CD4-positive, alpha-beta T cell treated with Interleukin-6 at 100 ng/mL for 8 hours (primary cell): Measurements from ENCODE around the gene BMP8B.

Experiments
- DNase-seq: peaks from one replicate; pipeline ENCODE4 v3.0.0-alpha.2; 2020; ENCODE audit warnings: mixed read lengths, low spot score

Gene BMP8B

DNA sequence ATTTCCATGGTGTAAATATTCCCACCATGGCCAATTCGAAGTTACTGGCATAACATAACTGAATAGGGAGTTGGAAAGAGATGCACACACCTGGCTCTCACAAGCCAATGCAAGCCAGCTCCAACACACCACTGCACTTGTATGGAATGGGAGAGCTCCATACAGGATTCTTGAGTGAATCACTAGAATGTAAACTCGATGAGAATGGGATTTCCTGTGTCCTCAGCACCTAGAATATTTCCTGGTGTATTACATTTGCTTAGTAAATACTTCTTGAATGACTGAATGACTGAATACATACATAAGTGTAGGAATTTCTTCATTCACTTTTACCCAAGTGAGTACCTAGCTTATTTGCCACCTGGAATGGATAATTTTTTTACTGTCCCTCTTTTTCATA is 66.2 kb downstream of the BMP8B start:
- no peak for DNase-seq

GRCh38 chr1:39721664-39722063 is 67.0 kb downstream of the BMP8B start:
- no peak for DNase-seq

- peak; percentile 54 for DNase-seq
Measured at GRCh38 chr1:39720094-39720999, 68.3 kb downstream of the BMP8B start.

DNA sequence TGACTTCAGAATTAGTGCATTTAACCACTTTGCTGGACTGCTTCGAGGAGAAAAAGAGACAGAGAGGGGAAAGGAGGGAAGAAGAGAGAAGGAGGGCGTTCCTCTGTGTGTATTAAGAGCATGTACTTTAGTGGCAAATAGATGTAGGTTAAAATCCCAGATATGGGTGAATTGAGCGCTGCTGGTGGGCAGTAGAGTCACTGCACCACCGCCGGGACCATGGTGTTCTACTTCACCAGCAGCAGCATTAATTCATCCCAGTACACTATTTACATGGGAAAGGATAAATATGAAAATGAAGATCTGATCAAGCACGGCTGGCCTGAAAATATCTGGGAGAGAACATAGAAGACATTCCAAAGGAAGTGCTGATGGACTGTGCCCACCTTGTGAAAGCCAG is 70.9 kb downstream of the BMP8B start:
- DNase-seq = no peak

GRCh38 chr1:39713557-39713956 is 75.1 kb downstream of the BMP8B start:
- DNase-seq = no peak

GRCh38 chr1:39711966-39712340 is 76.7 kb downstream of the BMP8B start:
- no peak for DNase-seq

DNA sequence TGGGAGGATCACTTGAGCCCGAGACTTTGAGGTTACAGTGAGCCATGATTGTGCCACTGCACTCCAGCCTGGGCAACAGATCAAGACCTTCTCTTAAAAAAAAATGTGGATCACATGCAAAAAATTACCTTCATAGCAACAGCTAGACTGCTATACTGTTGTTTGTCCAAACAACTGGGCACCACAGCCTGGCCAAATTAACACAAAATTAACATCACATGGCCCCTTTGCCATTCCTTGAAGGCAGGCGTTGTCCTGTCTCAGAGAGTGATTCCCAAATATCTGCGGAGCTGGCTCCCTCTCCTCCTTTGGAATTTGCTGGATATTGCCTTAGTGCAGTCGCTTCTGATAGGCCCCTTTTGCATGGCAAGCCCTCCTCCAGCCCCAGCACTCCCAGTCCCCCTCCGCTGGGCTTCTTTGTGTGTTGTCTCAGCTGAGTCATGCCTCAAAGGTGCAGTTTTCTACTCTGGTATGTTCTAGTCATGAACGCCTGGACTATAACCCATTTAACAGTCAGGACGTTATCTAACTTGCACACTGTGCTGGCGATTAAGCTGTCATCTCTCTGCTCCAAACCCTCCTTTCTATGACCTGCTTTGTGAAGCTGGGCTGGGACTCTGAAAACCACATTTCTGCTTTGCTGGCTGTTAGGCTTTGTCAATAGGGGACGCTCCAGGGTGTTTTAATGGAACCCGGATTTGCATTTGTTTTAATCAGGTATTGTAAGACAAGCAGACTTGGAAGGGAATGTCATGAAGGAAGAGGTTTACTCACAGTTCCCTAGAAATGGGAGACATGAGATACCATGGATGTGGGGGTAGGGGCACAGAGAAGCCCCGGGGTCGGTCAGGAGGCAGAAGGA is 77.3 kb downstream of the BMP8B start:
- DNase-seq = no peak

DNA sequence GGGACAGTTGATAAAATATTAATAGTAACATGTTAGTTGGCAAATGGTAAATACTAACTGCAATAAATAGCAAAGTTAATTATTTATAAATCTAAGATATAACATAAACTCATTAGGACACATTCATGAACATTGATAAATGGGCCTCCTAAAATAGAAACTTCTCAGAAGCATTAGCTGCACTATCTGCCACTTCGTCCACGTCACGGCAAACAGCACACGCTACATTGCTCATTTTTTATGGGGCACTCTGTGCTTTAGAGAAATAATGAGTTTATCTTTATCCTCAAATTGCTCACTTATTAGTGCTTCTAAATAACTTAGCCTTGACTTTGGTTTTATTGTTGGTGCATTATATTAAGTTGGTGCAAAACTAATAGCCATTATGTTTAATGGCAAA is 81.2 kb downstream of the BMP8B start:
- no peak for DNase-seq
